KBM-7 (cell line): Measurements from ENCODE around the gene KMT5C.
A peak's percentile ranks its signal among the peaks of the same experiment; 100 is the strongest.

Source experiments
- DNase-seq: peaks from one replicate; pipeline ENCODE4 v3.0.0-alpha.2; 2015
- in situ Hi-C: fragments of 300-500 bp; cut with MboI; formaldehyde crosslinking; loops from 2 replicates; pipeline ENCODE4 v1.14.3; 2020; ENCODE audit warnings: low sequenced_read_pairs, low pct_unique_long_range_greater_than_20kb, mixed read lengths

KMT5C gene

DNA sequence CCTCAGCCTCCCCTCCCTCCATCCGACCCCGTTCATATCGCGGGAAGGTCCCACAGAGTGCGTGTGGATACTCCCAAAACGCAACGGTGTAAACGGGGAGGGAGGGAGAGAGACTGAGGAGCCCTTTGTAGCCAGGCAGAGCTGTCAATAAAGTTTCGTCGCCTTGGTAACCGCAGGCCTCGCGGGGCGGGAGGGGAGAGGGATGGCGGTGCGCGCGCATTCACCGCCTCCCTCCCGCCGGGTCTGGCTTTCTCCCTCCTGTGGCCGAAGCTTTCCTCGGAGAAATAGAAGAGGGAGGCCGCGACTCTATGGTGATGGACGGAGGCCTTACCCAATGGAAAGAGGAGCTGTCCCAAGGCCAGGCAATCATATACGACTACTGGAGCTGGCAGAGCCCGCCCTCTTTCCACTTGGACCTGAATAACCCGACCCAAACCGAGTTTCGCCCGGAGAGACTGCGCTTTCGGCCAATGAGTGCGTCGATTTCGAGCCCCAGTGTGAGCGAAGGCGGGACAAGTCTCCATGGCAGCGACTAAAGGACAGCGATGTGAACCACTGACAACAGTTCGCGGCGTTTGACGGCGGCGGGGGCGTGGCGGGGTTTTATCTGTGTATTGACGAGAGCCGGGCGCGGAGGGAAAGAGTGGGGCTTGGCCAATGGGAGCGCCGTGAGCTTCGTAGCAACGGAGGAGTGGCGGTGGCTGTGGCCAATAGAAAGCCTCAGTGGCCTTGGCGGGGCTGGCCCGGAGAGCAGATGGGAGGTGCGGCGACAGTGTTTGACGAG is at the start of gene KMT5C:
Gene KMT5C, plus strand, starts transcription at position 772 of the 784 bp plus-strand sequence. CDS start 2,061 bp downstream, outside the sequence.
- DNase-seq = peak; percentile 100
- in situ Hi-C loops = no loop called here

- in situ Hi-C loops = no loop called here
- DNase-seq = no peak
Observed at GRCh38 chr19:55297267-55297666, 42.4 kb upstream of the KMT5C start.

GRCh38 chr19:55299991-55300390 is 39.7 kb upstream of the KMT5C start:
- in situ Hi-C loops = no loop called here
- DNase-seq = no peak

DNA sequence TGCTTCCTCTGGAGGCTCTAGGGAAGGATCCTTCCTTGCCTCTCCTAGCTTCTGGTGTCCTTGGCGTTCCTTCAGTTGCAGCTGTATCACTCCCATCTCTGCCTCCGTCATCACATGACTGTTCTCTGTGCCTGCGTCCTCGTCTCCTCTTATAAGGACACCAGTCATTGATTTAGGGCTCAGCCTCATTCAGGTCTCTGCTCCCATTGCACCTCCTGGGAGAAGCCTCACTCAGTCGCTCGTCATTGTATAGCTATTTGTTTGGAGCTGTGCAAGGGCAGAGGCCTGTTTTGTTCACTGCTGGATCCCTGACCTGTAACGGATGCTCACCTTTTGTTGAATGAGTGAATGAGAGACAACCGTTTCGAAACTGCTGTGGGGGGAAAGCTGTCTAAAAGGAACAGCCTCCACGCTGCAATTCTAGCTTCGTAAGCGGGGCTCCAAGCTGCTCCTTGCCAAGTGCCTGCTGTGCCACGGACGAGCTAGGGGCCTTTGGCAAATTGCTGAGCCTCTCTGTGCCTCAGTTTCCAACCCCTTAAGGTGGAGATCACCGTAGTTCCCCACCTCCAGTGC is 38.7 kb upstream of the KMT5C start:
- in situ Hi-C loops = no loop called here
- DNase-seq = no peak

GRCh38 chr19:55301459-55302317 is 38.0 kb upstream of the KMT5C start:
- in situ Hi-C loops = no loop called here
- peak; percentile 91 for DNase-seq

DNA sequence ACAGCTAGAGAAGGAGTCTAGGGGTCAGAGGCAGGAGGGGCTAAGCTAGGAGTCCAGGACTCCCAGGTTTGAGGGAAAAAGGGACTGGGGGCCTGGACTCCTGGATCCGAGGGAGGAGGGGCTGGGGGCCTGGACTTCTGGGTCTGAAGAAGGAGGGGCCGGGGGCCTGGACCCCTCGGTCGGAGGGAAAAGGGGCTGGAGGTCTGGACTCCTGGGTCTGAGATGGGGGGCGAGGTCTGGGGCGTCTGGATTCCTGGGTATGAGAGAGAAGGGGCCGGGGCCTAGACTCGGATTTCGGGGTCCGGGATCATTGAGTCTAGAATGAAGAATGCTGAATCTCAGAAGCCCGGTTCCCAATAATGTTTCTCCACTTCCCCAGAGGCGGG is 37.4 kb upstream of the KMT5C start:
- no peak for DNase-seq
- in situ Hi-C loops = no loop called here

DNA sequence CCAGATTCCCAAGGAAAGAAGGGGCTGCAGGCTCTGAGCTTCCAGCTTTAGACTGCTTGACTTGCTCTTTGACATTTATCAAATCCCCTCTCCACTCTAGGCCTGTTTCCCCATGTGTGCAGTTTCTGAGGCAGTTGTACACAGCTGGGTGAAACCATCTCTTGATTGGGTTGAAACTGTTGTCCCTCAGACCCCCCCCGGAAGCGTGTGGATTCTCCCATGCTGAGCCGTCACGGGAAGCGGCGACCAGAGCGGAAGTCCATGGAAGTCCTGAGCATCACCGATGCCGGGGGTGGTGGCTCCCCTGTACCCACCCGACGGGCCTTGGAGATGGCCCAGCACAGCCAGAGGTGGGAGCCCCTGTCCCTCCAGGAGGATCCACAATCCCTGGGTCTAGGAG is 36.2 kb upstream of the KMT5C start:
- in situ Hi-C loops = no loop called here

GRCh38 chr19:55304279-55304978 is 35.2 kb upstream of the KMT5C start:
- peak; percentile 35 for DNase-seq
- in situ Hi-C loops = no loop called here

More for the DNA sequence above, 36.2 kb upstream of the KMT5C start:
- DNase-seq = no peak

GRCh38 chr19:55304980-55305379 is 34.7 kb upstream of the KMT5C start:
- in situ Hi-C loops = no loop called here
- DNase-seq = no peak

- in situ Hi-C loops = no loop called here
- DNase-seq = peak; percentile 45
Observed at GRCh38 chr19:55305491-55305890, 34.2 kb upstream of the KMT5C start.

DNA sequence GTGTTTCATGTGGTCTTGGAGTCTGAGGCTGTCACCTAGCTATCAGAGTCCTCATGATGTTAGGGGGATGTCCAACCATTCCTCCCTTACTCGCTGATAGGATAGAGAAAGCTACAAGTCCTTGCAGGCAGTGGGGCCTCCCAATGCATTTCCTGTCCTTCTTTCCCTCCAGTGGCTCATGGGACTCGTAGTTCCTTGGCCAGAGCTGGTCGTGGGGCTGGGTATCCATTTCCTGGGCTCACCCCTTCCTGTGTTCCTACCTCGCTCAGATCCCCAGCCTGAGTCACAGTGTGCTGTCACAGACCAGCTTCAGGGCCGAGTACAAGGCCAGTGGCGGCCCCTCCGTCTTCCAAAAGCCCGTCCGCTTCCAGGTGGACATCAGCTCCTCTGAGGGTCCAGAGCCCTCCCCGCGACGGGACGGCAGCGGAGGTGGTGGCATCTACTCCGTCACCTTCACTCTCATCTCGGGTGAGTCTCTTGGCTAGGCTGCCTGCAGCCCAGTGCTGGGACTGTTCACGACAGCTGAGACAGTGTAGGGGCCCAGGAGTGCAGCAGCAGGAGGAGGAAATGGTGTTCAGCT is 33.6 kb upstream of the KMT5C start:
- DNase-seq = no peak
- in situ Hi-C loops = no loop called here

GRCh38 chr19:55306712-55307111 is 33.0 kb upstream of the KMT5C start:
- DNase-seq = no peak
- in situ Hi-C loops = no loop called here

GRCh38 chr19:55308281-55308680 is 31.4 kb upstream of the KMT5C start:
- DNase-seq = no peak
- in situ Hi-C loops = no loop called here

DNA sequence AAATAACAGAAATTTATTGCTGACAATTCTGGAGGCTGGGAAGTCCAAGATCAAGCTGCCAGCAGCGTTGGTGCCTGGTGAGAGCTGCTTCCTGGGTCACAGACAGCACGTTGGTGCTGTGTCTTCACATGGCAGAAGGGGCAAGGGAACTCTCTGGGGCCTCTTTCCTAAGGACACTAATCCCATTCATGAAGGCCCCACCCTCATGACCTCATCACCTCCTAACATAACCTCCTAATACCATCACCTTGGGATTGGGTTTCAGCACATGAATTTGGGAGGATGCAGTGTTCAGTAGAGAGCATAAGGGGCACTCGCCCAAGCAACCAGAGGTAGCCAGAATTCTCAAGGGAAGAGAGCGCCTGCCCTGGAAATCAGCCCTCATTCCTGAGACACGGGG is 30.2 kb upstream of the KMT5C start:
- in situ Hi-C loops = no loop called here
- no peak for DNase-seq

- no peak for DNase-seq
- in situ Hi-C loops = no loop called here
Observed at GRCh38 chr19:55310498-55310897, 29.2 kb upstream of the KMT5C start.

- in situ Hi-C loops = no loop called here
Observed at GRCh38 chr19:55311397-55311796, 28.3 kb upstream of the KMT5C start.

GRCh38 chr19:55311797-55312196 is 27.9 kb upstream of the KMT5C start:
- DNase-seq = no peak

More at GRCh38 chr19:55311397-55311796, 28.3 kb upstream of the KMT5C start:
- DNase-seq = no peak

GRCh38 chr19:55312621-55313512 is 26.8 kb upstream of the KMT5C start:
- in situ Hi-C loops = no loop called here
- DNase-seq = no peak

More at GRCh38 chr19:55311797-55312196, 27.9 kb upstream of the KMT5C start:
- in situ Hi-C loops = no loop called here
